Activated CD8-positive, alpha-beta T cell treated with anti-CD3 and anti-CD28 coated beads for 36 hours (primary cell): ENCODE results near the gene NLGN1. TPM values are rescaled to one million over a fixed set of nuclear protein-coding genes. Genes with fewer than 3 reads are reported as not detected.

ENCODE experiments used
- ATAC-seq: fragments of 200-7000 bp; cut with Tn5 transposase; one replicate; pipeline ENCODE4 v1.10.0; 2021; ENCODE audit warnings: mild to moderate bottlenecking, moderate library complexity
- CTCF ChIA-PET: fragments of 350-600 bp; sonication (Branson Sonifier 250); formaldehyde crosslinking; loops from one replicate; lab custom pipeline; 2021; ENCODE audit warnings: antibody characterized with exemption; lab: Charles Lee
- POLR2A ChIA-PET: fragments of 350-600 bp; sonication (Branson Sonifier 250); formaldehyde crosslinking; loops from one replicate; lab custom pipeline; 2021; ENCODE audit warnings: antibody characterized with exemption; lab: Charles Lee
- DNase-seq: peaks from one replicate; pipeline ENCODE4 v3.0.0-alpha.2; 2020
- H3K27ac Mint-ChIP-seq: one replicate; pipeline ENCODE4 v1.8.0; 2021; ENCODE audit warnings: mild to moderate bottlenecking, mixed read lengths
- H3K27me3 Mint-ChIP-seq: one replicate; pipeline ENCODE4 v1.8.0; 2021; ENCODE audit warnings: mixed read lengths
- H3K36me3 Mint-ChIP-seq: one replicate; pipeline ENCODE4 v1.8.0; 2021; ENCODE audit warnings: low read depth, mixed read lengths
- H3K4me1 Mint-ChIP-seq: one replicate; pipeline ENCODE4 v1.8.0; 2021; ENCODE audit warnings: low read depth, mixed read lengths
- H3K4me3 Mint-ChIP-seq: one replicate; pipeline ENCODE4 v1.8.0; 2021; ENCODE audit warnings: mild to moderate bottlenecking, moderate library complexity, mixed read lengths
- H3K9me3 Mint-ChIP-seq: one replicate; pipeline ENCODE4 v1.8.0; 2021; ENCODE audit warnings: mixed read lengths
- CTCF ChIP-seq: fragments of 200-600 bp; IDR thresholded peaks from one replicate; pipeline ENCODE4 v1.8.0; 2022; ENCODE audit warnings: antibody characterized with exemption, mild to moderate bottlenecking
- intact Hi-C: fragments of 100-400 bp; cut with micrococcal nuclease; formaldehyde crosslinking; loops from one replicate; pipeline ENCODE4 v1.10.0; 2022
- total RNA-seq, 2 experiments: library from RNA; stranded (reverse); gene quantifications; one replicate each; pipeline ENCODE4 v1.2.3, GENCODE V29; 2021

The NLGN1 gene
- total RNA-seq, 2 experiments from 2014 or later: not detected

- ATAC-seq: no peak
- intact Hi-C loops: no loop called here
- CTCF ChIA-PET: no interaction called here
- peaks cover 6% of the 10 kb centered on the region for H3K9me3 Mint-ChIP-seq
- POLR2A ChIA-PET: no interaction called here
- H3K27me3 Mint-ChIP-seq: no peaks in the 10 kb centered on the region
- no peaks in the 10 kb centered on the region for H3K4me1 Mint-ChIP-seq
- no peak for TF ChIP-seq CTCF
- no peak overlapping the region for H3K4me3 Mint-ChIP-seq
- DNase-seq: no peak
- H3K27ac Mint-ChIP-seq: no peak overlapping the region
- H3K36me3 Mint-ChIP-seq: no peaks in the 10 kb centered on the region
Observed at GRCh38 chr3:173983343-173983742, 585.8 kb downstream of the NLGN1 start.

- ATAC-seq: no peak
Observed at GRCh38 chr3:173986861-173987410, 589.4 kb downstream of the NLGN1 start.

GRCh38 chr3:173988909-173989308 is 591.4 kb downstream of the NLGN1 start:
- intact Hi-C loops: no loop called here
- Mint-ChIP-seq H3K4me3 (no peak overlapping the region), H3K4me1 (no peaks in the 10 kb centered on the region), H3K27me3 (no peaks in the 10 kb centered on the region), H3K27ac (no peak overlapping the region), H3K36me3 (no peaks in the 10 kb centered on the region), H3K9me3 (peaks cover 6% of the 10 kb centered on the region)
- DNase-seq: no peak
- no peak for ATAC-seq
- no peak for TF ChIP-seq CTCF
- CTCF ChIA-PET: no interaction called here
- POLR2A ChIA-PET: no interaction called here

More at GRCh38 chr3:173986861-173987410, 589.4 kb downstream of the NLGN1 start:
- no peaks in the 10 kb centered on the region for H3K27me3 Mint-ChIP-seq
- no peak for TF ChIP-seq CTCF
- no peaks in the 10 kb centered on the region for H3K36me3 Mint-ChIP-seq
- ChIA-PET CTCF (no interaction called here), POLR2A (no interaction called here)
- no peak for DNase-seq
- peaks cover 6% of the 10 kb centered on the region for H3K9me3 Mint-ChIP-seq
- no peak overlapping the region for H3K4me3 Mint-ChIP-seq
- no peaks in the 10 kb centered on the region for H3K4me1 Mint-ChIP-seq
- intact Hi-C loops: no loop called here
- no peak overlapping the region for H3K27ac Mint-ChIP-seq

- ChIA-PET CTCF (no interaction called here), POLR2A (no interaction called here)
- Mint-ChIP-seq H3K36me3 (no peaks in the 10 kb centered on the region), H3K9me3 (no peaks in the 10 kb centered on the region), H3K27me3 (no peaks in the 10 kb centered on the region), H3K4me1 (no peaks in the 10 kb centered on the region), H3K4me3 (no peak overlapping the region), H3K27ac (no peak overlapping the region)
- no peak for TF ChIP-seq CTCF
- ATAC-seq (no peak), DNase-seq (no peak)
- intact Hi-C loops: no loop called here
Observed at GRCh38 chr3:173992416-173992815, 594.9 kb downstream of the NLGN1 start.

GRCh38 chr3:173993299-173993698 is 595.8 kb downstream of the NLGN1 start:
- POLR2A ChIA-PET: no interaction called here
- intact Hi-C loops: no loop called here
- Mint-ChIP-seq H3K4me1 (no peaks in the 10 kb centered on the region), H3K27me3 (no peaks in the 10 kb centered on the region), H3K27ac (no peak overlapping the region), H3K4me3 (no peak overlapping the region), H3K36me3 (no peaks in the 10 kb centered on the region), H3K9me3 (no peaks in the 10 kb centered on the region)
- DNase-seq (no peak), ATAC-seq (no peak)
- TF ChIP-seq CTCF: no peak
- CTCF ChIA-PET: no interaction called here
